HL-60/S4 treated with retinoic acid at 250 ng/mL for 4 days and 3 days (cell line): Measurements from ENCODE around the gene CMTR1.
"Not testable (repeated sequence)": the region's sequence is repeated elsewhere in the genome, so short reads cannot be mapped to it uniquely, and the experiment has no call there.

ENCODE experiments used
- in situ Hi-C: fragments of 300-500 bp; cut with MboI; formaldehyde crosslinking; loops from 2 replicates; pipeline ENCODE4 v1.7.0; 2022; ENCODE audit warnings: low sequenced_read_pairs

The CMTR1 gene

GRCh38 chr6:37491171-37491829 lies 58.3 kb downstream of the CMTR1 start:
- in situ Hi-C loops: no loop called here

DNA sequence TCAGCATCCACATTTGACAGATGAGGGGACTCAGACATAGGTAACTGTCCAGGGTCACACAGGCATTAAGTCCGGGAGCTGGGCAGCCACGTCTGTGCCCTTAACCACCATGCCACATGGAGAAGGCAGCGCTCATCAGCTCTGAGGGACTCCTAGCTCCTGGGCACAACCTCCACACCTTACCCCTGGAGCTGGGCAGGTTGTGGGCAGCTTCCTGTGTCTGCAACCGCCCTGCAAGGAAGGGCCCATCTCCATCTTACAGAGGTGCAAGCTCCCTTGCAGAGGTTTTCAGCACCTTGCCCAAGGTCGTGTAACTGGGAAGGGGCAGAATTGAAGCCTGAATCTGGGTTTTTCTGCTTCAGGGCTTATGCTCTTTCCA lies 58.8 kb downstream of the CMTR1 start:
- in situ Hi-C loops: no loop called here

- in situ Hi-C loops: no loop called here
Observed at GRCh38 chr6:37492236-37492972, 59.4 kb downstream of the CMTR1 start.

GRCh38 chr6:37492991-37493660 lies 60.1 kb downstream of the CMTR1 start:
- in situ Hi-C loops: no loop called here

DNA sequence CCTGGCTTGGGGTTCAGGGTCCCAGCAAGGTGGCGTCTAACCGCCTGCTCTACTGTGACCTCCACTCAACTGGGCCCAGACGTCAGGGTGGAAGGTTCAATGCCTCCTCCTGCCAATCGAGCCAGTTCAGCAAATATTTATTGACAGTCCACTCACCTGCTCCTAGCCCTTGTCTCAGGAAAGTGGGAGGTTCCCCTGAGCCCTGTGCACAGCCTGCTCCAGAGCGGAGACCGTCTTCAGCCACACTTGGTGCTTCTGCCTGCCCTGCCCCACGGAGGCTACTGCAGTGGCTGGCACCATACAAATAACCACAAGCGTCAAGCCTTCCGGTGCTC lies 60.6 kb downstream of the CMTR1 start:
- in situ Hi-C loops: no loop called here

DNA sequence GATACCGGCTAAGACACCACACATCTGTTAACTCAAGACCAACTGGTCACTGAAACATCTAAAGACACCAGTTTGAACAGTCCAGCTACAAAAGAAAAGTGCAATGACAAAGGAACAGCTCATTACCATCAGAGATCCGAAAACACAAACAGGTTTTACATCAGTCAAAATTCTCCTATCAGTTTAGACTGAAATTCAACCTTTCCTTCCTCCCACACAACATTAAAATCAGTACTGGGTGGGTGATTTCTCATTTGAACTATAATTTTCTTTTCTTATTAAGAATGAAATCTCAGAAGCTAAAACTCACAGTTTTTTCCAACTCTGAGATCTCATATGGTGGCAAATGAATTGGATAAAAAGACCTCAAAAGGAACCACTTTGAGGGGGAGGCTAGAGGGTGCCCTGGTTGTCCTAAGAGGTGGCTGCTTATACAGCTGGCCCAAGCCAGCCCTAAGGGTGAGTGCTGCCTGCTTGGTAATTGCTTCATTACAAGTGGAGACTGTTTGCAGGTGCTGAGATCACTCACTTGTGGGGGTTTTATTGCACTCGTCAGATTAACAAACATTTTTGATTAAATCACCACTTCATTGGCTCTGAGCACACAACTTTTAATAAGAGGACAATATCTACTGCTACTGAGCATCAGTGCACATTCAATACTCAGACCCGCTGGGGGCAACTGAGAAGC lies 62.4 kb downstream of the CMTR1 start:
- in situ Hi-C loops: no loop called here

DNA sequence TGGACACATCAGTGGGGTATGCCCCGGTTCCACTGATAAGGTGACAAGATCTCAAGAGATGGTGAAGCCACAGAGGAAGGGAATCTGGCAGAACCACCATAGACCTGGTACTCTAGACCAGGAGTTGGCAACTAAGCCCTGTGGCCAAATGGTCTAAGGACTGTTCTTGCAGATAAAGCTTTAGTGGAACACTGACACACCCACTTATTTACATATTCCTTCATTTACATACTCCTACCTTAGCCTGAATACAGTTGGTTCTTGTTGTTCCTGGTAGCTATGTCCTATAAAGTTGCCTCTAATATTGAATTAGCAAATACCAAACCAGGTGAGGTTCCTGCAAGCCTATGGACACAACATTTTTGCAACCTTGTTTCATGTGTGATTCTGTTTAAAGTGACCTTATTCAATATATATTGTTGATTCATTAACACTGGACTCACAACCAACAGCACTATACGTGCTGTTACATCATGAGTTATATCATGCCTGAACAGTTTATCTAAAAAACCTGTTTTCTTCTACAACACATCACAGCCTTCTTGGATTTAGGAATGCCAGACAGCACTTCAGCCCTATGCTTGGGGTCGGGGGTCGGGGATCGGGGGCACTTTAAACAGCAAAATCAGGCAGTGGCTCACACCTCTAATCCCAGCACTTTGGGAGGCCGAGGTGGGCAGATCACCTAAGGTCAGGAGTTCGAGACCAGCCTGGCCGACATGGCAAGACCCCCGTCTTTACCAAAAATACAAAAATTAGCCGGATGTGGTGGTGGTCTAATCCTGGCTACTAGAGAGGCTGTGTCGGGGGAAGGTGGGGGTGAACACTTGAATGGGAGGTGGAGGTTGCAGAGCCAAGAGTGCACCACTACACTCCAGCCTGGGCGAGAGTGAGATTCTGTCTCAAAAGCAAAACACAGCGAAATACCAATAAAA lies 64.2 kb downstream of the CMTR1 start:
- in situ Hi-C loops: no loop called here

DNA sequence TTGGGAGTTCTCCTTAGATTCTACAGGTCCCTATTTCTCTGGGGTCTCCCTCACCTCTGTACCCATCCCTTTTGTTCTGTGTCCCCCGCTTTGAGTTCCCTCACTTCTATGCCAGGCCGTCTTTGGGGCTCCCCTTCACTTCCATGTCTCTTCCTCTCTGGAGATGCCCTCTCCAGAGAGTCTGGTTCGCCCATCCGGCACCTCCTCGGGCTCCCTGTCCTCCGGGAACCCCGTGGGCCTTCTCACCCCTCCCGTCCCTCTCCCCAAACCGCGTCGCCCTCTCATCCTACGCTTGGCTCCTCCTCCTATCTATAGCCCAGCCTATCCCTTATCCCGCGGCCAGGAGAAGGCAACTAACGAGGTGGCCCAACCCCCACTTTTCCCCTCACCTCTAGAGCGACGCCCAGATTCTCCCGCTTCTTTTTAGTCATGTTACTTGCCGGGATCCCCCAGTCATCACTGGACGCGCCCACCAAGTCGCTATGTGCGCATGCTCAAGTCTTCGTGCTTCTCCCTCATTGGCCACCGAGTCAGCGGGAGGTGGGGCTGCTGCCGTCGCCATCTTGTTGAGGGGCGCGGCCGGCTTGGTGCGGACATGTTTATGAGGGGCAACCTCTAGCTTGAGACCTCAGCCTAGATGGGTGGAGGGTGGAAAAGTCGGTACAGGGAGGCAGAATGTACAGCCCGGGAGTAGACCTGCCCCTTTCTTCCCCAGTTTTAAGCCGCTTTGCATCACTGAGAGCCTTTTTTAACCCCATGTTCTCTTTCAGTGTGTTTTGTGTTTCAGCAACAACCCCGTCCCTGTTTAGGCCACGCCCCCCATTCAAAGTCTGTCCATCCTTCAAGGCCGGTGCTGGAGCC lies 66.6 kb downstream of the CMTR1 start, which contains the start of gene CCDC167:
CCDC167 (minus strand) TSS at position 461 of the 861 bp plus-strand sequence; CDS start at position 431, 30 bp downstream.
- in situ Hi-C loops: no loop called here

GRCh38 chr6:37500294-37500608 lies 67.2 kb downstream of the CMTR1 start:
- in situ Hi-C loops: no loop called here

GRCh38 chr6:37500904-37501303 lies 67.9 kb downstream of the CMTR1 start:
- in situ Hi-C loops: not testable (repeated sequence)

- in situ Hi-C loops: no loop called here
Observed at GRCh38 chr6:37501632-37502491, 68.8 kb downstream of the CMTR1 start.

DNA sequence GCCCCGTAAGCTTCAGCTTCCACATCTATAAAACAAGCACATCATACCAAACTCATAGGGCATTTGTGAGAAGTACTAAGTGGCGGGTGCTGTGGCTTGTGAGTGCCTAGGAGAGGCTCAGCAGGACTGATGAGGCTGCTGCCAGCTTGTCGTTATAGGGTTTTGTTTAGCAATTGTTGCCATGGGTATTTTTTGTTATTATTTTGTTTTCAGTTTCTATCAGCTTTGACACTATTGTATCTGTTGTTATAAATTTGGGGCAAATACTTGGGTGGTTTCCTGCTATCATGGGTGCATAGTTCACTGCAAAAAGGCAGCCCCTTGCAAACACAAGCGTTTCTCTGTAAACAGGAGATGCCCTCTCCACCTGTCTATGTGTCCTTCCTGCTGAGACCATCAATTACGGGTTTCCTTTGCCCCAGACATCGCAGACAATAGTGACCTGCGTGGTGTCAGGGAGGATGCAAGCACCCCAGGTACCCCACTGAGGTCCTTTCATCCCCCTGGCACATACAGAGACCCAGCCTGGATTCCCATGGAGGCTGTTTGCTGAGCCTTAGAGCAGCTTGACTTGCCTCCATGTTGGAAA lies 69.8 kb downstream of the CMTR1 start:
- in situ Hi-C loops: no loop called here

GRCh38 chr6:37503309-37503965 lies 70.4 kb downstream of the CMTR1 start:
- in situ Hi-C loops: no loop called here

DNA sequence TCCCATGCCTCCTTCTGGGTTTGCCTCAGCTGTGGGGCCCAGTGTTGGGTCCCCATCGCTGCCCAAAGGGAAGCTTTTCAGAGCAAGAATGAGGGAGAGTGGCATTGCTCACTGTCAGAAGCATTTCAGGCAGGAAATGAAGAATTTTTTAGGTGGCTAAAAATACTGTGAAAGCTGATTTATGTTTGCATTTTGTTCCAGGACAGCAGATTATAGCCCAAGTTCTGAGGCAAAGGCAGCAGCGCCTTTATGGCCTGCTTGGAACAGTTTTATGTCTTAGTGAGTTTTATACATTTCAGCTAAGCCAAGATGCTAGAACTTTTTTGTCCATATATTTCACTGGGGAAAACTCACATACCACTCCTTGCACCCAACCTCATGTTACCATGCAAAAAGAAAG lies 71.0 kb downstream of the CMTR1 start:
- in situ Hi-C loops: no loop called here

DNA sequence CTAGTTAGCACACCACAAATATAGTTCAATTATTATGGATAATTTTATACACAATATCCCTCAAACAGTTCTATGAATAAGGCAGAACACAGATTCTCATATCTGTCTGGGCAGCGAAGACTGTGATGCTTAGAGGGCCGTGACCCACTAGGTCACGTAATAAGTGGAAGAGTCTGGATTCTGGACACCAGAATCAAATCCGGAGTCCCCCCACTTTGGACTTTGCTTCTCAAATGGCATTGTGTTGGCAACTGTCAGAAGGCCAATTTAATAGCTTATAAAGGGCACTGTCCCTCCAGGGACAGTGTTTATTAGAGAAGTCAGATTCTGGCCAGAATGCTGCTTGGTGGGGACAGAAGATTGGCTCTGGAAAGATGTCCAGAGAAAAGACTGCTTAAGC lies 73.5 kb downstream of the CMTR1 start:
- in situ Hi-C loops: no loop called here

DNA sequence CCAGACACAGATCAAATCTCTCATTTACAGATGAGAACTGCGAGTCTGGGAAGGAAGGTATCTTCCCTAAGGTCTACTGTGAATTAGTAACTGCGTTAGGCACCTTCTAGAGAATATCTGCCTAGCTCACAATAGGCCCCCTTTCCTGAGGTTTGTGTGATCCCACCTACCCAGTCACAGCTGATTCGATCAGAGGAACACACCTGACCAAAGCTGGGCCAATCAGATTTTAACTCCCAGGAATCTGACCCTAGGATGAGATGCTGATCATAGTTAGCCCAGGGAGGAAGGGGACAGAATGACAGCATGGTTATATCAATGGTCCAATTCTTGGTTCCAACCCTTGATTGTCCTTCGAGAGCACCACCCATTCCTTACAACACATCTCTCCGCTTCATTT lies 74.1 kb downstream of the CMTR1 start:
- in situ Hi-C loops: no loop called here

- in situ Hi-C loops: no loop called here
Observed at GRCh38 chr6:37507690-37508421, 74.8 kb downstream of the CMTR1 start.
